HepG2 (cell line): ENCODE results near the gene PAPSS2.

Experiments used
- CREM ChIP-seq, 2 experiments: sonication (generic) in 1 of 2; formaldehyde crosslinking in 1 of 2; IDR thresholded peaks; 2 replicates each; pipeline versions ENCODE4 v1.4.0 to v1.6.1; 2016 to 2020; ENCODE audit warnings: antibody characterized with exemption in 1 of 2, mild to moderate bottlenecking in 1 of 2, missing genetic modification reagents in 1 of 2
- EEA1 ChIP-seq: sonication (generic); formaldehyde crosslinking; IDR thresholded peaks from 2 replicates; pipeline ENCODE4 v1.5.1; 2020; ENCODE audit warnings: mild to moderate bottlenecking, missing genetic modification reagents, borderline replicate concordance
- GABPB1 ChIP-seq: IDR thresholded peaks from 2 replicates; pipeline ENCODE4 v1.6.1; 2016; ENCODE audit warnings: mild to moderate bottlenecking, missing genetic modification reagents, moderate library complexity, missing compliant biosample characterization
- KDM1A ChIP-seq: IDR thresholded peaks from 2 replicates; pipeline ENCODE4 v1.6.1; 2016; ENCODE audit warnings: missing compliant biosample characterization
- MEIS2 ChIP-seq: sonication (generic); formaldehyde crosslinking; IDR thresholded peaks from 2 replicates; pipeline ENCODE4 v1.9.0; 2021; ENCODE audit warnings: mild to moderate bottlenecking, missing genetic modification reagents
- NFE2 ChIP-seq: sonication (generic); formaldehyde crosslinking; IDR thresholded peaks from 2 replicates; pipeline ENCODE4 v1.4.0; 2020; ENCODE audit warnings: missing genetic modification reagents
- SRSF9 ChIP-seq: fragments of 200-400 bp; formaldehyde crosslinking; IDR thresholded peaks from 2 replicates; pipeline ENCODE4 v1.6.1; 2018; ENCODE audit warnings: borderline replicate concordance, mild to moderate bottlenecking, low read depth, low read length; ENCODE audit not compliant: insufficient read depth, poor library complexity, severe bottlenecking
- ZFP36 ChIP-seq: fragments of 150-350 bp; IDR thresholded peaks from 2 replicates; pipeline ENCODE4 v1.6.1; 2018; ENCODE audit warnings: borderline replicate concordance, low read length, low read depth; ENCODE audit not compliant: partially characterized antibody
- ZNF160 ChIP-seq: sonication (generic); formaldehyde crosslinking; IDR thresholded peaks from 2 replicates; pipeline ENCODE4 v1.8.0; 2022; ENCODE audit warnings: mild to moderate bottlenecking, inconsistent platforms, missing genetic modification reagents
- ZNF558 ChIP-seq: sonication (generic); formaldehyde crosslinking; IDR thresholded peaks from 2 replicates; pipeline ENCODE4 v1.9.0; 2022; ENCODE audit warnings: mild to moderate bottlenecking, missing genetic modification reagents, borderline replicate concordance

- TF ChIP-seq GABPB1 (CRISPR knock-in tag): no peak
- no peak for TF ChIP-seq ZFP36
- TF ChIP-seq KDM1A (CRISPR knock-in tag): no peak
- no peak for TF ChIP-seq EEA1
- no peak for TF ChIP-seq CREM (IDR thresholded peaks at IDR 0.05)
- TF ChIP-seq CREM (CRISPR knock-in tag; IDR thresholded peaks at IDR 0.05): no peak
- TF ChIP-seq MEIS2 (CRISPR knock-in tag): no peak
- TF ChIP-seq ZNF160: no peak
- TF ChIP-seq ZNF558 (CRISPR knock-in tag): no peak
- TF ChIP-seq NFE2 (CRISPR knock-in tag): no peak
- no peak for TF ChIP-seq SRSF9
Measured at GRCh38 chr10:87630171-87630570, 29.5 kb upstream of the PAPSS2 start.
